NCI-H2227 (cell line): ENCODE results near the gene NFX1.
A peak's percentile ranks its signal among the peaks of the same experiment; 100 is the strongest.

Experiments
- DNase-seq: peaks from one replicate; lab custom pipeline; 2025; ENCODE audit not compliant: unreplicated experiment; lab: John Stamatoyannopoulos, UW

The NFX1 gene

GRCh38 chr9:33265211-33265865, 25.0 kb upstream of the NFX1 start:
- DNase-seq = no peak

- no peak for DNase-seq
Observed at GRCh38 chr9:33267151-33267767, 23.1 kb upstream of the NFX1 start.

GRCh38 chr9:33270146-33270545, 20.2 kb upstream of the NFX1 start:
- no peak for DNase-seq

- no peak for DNase-seq
Observed at GRCh38 chr9:33272061-33272460, 18.3 kb upstream of the NFX1 start.

GRCh38 chr9:33273266-33273971, 16.9 kb upstream of the NFX1 start:
- no peak for DNase-seq

GRCh38 chr9:33273972-33274328, 16.4 kb upstream of the NFX1 start:
- no peak for DNase-seq

GRCh38 chr9:33277484-33277883, 12.8 kb upstream of the NFX1 start:
- no peak for DNase-seq

- no peak for DNase-seq
Observed at GRCh38 chr9:33285502-33285901, 4.8 kb upstream of the NFX1 start.

- peak; percentile 55 for DNase-seq
Observed at GRCh38 chr9:33287087-33287490, 3.2 kb upstream of the NFX1 start.

GRCh38 chr9:33288235-33288634, 2.1 kb upstream of the NFX1 start:
- DNase-seq = no peak

GRCh38 chr9:33288828-33289483, 1.4 kb upstream of the NFX1 start:
- no peak for DNase-seq

- peak; percentile 2 for DNase-seq
Observed at GRCh38 chr9:33289496-33289895, 820 bp upstream of the NFX1 start.

GRCh38 chr9:33289936-33290246, 425 bp upstream of the NFX1 start:
- DNase-seq = no peak

- DNase-seq = no peak
Observed at GRCh38 chr9:33291031-33291397, 698 bp downstream of the NFX1 start.

GRCh38 chr9:33291901-33292300, 1.6 kb downstream of the NFX1 start:
- no peak for DNase-seq

GRCh38 chr9:33293782-33294181, 3.5 kb downstream of the NFX1 start:
- no peak for DNase-seq

GRCh38 chr9:33294670-33295432, 4.5 kb downstream of the NFX1 start:
- no peak for DNase-seq

GRCh38 chr9:33295571-33295970, 5.3 kb downstream of the NFX1 start:
- DNase-seq = no peak

- DNase-seq = no peak
Observed at GRCh38 chr9:33297432-33297831, 7.1 kb downstream of the NFX1 start.

- no peak for DNase-seq
Observed at GRCh38 chr9:33300546-33300945, 10.2 kb downstream of the NFX1 start.

- DNase-seq = no peak
Observed at GRCh38 chr9:33304362-33304761, 14.0 kb downstream of the NFX1 start.
